HL-60 (cell line): Measurements from ENCODE around the gene IWS1.

Experiments
- DNase-seq, 2 experiments: peaks; one replicate each; pipeline ENCODE4 v3.0.0-alpha.2; 2010 to 2020; ENCODE audit warnings: low read depth in 1 of 2, low spot score in 1 of 2
- H3K27ac ChIP-seq: fragments of 250-450 bp; sonication (Bioruptor Pico); replicated peaks from 2 replicates; pipeline ENCODE4 v1.5.1; 2020; ENCODE audit warnings: mild to moderate bottlenecking, moderate library complexity
- H3K27me3 ChIP-seq: fragments of 250-450 bp; sonication (Bioruptor Pico); 2 replicates; pipeline ENCODE4 v1.5.1; 2021; ENCODE audit warnings: mild to moderate bottlenecking, moderate library complexity; ENCODE audit not compliant: insufficient read depth, poor library complexity, severe bottlenecking
- H3K4me3 ChIP-seq: replicated peaks from 2 replicates; pipeline ENCODE4 v1.5.1; 2011; ENCODE audit warnings: mild to moderate bottlenecking, control low read depth, low read length; ENCODE audit not compliant: insufficient read depth
- CTCF ChIP-seq: IDR thresholded peaks from one replicate; pipeline ENCODE4 v1.5.1; 2011; ENCODE audit warnings: low read length, control low read depth, inconsistent platforms; ENCODE audit not compliant: insufficient read depth
- GABPA ChIP-seq: IDR thresholded peaks from 2 replicates; pipeline ENCODE4 v1.6.1; 2012; ENCODE audit warnings: low read depth
- POLR2AphosphoS5 ChIP-seq: IDR thresholded peaks from 2 replicates; pipeline ENCODE4 v1.6.1; 2012; ENCODE audit warnings: low read depth
- REST ChIP-seq: IDR thresholded peaks from 2 replicates; pipeline ENCODE4 v1.6.1; 2012; ENCODE audit warnings: low read depth; ENCODE audit not compliant: insufficient replicate concordance
- SPI1 ChIP-seq: IDR thresholded peaks from 2 replicates; pipeline ENCODE4 v1.6.1; 2012; ENCODE audit warnings: low read depth, mild to moderate bottlenecking, borderline replicate concordance

The IWS1 gene

GRCh38 chr2:127514076-127514475, 12.2 kb downstream of the IWS1 start:
- Histone ChIP-seq H3K27ac (no peak overlapping the region), H3K27me3 (no peaks in the 10 kb centered on the region), H3K4me3 (no peak overlapping the region)
- no peak for TF ChIP-seq REST
- no peak for TF ChIP-seq GABPA
- no peak for TF ChIP-seq POLR2AphosphoS5
- no peak for TF ChIP-seq SPI1
- no peak for TF ChIP-seq CTCF
- DNase-seq = no peak

- Histone ChIP-seq H3K4me3 (no peak overlapping the region), H3K27ac (no peak overlapping the region), H3K27me3 (no peaks in the 10 kb centered on the region)
- no peak for TF ChIP-seq POLR2AphosphoS5
- no peak for TF ChIP-seq SPI1
- no peak for TF ChIP-seq REST
- no peak for TF ChIP-seq CTCF
- no peak for TF ChIP-seq GABPA
- no peak for DNase-seq
These were observed 13.9 kb downstream of the IWS1 start for GRCh38 chr2:127512362-127512761.

GRCh38 chr2:127511917-127512316, 14.4 kb downstream of the IWS1 start:
- DNase-seq = no peak
- Histone ChIP-seq H3K27me3 (no peaks in the 10 kb centered on the region), H3K27ac (no peak overlapping the region), H3K4me3 (no peak overlapping the region)
- TF ChIP-seq SPI1 (no peak), POLR2AphosphoS5 (no peak), CTCF (no peak), GABPA (no peak), REST (no peak)
